ENCODE measurements around the gene TUBGCP3. TPM values are rescaled to one million over a fixed set of nuclear protein-coding genes. Genes with fewer than 3 reads are reported as not detected.

TUBGCP3 gene
- total RNA-seq, 1 donor from 2014 or later: 22.4 TPM

DNA sequence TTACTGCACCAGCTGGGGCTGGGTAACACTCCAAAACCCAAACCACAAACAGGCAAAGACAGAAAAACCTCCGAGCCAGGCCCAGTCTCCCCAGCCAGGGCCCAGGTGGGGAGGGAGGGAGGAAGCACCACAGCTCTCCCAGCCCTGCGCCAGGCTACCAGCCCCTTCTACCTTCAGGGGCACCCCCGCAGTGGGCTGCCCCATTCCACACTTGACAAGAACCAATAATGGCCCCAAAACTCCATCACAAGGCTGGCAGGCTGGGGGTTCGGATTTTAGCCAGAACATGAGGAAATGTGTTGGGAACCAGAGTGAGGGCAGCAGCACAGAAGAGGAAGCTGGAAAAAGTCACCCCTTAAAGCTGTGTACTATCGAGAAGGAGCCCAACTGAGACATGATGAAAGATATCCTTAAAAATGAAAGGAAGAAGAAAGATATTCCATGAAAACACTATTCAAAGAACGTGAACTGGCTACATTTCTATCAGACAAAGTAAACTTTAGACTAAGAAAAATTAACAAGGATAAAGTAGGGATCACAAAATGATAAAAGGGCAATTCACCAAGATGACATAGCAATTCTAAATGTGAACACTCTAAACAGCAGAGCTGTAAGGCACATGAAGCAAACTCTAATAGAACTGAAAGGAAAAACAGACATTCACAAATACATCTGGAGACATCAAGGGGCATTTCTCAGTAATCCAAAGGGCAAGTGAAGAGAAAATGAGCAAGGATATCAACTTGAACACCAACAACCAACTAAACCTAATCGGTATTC lies 12.9 kb downstream of the TUBGCP3 start:
- Histone ChIP-seq H3K27ac (peak overlapping the region; percentile 15 to 56), H3K4me1 (peaks cover 0 to 10% of the 10 kb centered on the region in 2 donors), H3K27me3 (no peaks in the 10 kb centered on the region), H3K9me3 (no peaks in the 10 kb centered on the region), H3K4me3 (peak overlapping the region in 1 of 2 donors; percentile 7), H3K36me3 (no peaks in the 10 kb centered on the region)
- no peak for DNase-seq (ENCODE audit: low spot score in 2 of 2)
- intact Hi-C loops (cut with DNase I): no loop called here
- TF ChIP-seq, protein P1, sequence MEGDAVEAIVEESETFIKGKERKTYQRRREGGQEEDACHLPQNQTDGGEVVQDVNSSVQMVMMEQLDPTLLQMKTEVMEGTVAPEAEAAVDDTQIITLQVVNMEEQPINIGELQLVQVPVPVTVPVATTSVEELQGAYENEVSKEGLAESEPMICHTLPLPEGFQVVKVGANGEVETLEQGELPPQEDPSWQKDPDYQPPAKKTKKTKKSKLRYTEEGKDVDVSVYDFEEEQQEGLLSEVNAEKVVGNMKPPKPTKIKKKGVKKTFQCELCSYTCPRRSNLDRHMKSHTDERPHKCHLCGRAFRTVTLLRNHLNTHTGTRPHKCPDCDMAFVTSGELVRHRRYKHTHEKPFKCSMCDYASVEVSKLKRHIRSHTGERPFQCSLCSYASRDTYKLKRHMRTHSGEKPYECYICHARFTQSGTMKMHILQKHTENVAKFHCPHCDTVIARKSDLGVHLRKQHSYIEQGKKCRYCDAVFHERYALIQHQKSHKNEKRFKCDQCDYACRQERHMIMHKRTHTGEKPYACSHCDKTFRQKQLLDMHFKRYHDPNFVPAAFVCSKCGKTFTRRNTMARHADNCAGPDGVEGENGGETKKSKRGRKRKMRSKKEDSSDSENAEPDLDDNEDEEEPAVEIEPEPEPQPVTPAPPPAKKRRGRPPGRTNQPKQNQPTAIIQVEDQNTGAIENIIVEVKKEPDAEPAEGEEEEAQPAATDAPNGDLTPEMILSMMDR (IDR thresholded peaks at IDR 0.05): no peak

DNA sequence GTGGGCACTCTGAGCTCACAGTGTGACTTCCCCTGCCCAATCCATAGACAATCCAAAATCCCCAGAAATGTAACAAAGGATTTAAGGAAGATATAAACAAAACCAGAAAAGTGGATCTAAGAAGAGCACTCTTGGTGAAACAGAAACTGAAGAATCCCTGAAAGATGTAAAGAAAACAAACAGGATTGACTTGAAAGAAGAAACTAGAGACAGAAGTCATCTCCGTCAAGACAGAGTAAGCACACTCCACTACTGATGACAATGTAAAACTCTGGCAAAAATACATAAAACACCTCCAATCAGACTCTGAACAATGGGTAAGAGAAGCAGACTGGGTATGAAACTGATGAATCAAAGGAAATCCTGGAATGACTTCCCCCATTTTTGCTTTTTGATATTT lies 13.5 kb downstream of the TUBGCP3 start:
- peaks cover 0 to 10% of the 10 kb centered on the region in 2 donors for H3K4me1 ChIP-seq
- no peaks in the 10 kb centered on the region for H3K27me3 ChIP-seq
- TF ChIP-seq, protein P1 (IDR thresholded peaks at IDR 0.05): no peak
- no peak overlapping the region for H3K4me3 ChIP-seq
- peak overlapping the region; percentile 7 to 56 for H3K27ac ChIP-seq
- no peaks in the 10 kb centered on the region for H3K9me3 ChIP-seq
- H3K36me3 ChIP-seq: no peaks in the 10 kb centered on the region
- no peak for DNase-seq (ENCODE audit: low spot score in 2 of 2)
- intact Hi-C loops (cut with DNase I): no loop called here

DNA sequence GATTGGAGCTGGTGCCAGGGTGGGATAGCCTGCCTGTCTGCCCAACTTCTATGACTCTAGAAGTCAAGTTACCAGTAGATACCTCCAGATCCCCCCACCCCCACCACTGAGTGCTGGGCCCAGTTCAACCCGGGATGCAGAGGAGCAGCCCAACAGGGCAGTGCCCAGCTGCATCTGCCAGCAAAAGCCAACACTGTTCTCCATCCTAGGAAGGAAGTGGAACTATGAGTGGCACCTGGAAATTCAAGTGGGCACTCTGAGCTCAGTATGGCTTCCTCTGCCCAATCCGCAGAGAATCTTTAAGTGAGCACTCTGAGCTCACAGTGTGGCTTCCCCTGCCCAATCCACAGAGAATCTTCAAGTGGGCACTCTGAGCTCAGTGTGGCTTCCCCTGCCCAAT lies 14.2 kb downstream of the TUBGCP3 start:
- Histone ChIP-seq H3K4me1 (peaks cover 0 to 10% of the 10 kb centered on the region in 2 donors), H3K36me3 (peaks cover 0 to under 1% of the 10 kb centered on the region in 2 donors), H3K4me3 (no peak overlapping the region), H3K27me3 (no peaks in the 10 kb centered on the region), H3K9me3 (no peaks in the 10 kb centered on the region), H3K27ac (no peak overlapping the region)
- TF ChIP-seq, protein P1 (IDR thresholded peaks at IDR 0.05): no peak
- DNase-seq (ENCODE audit: low spot score in 2 of 2): no peak
- intact Hi-C loops (cut with DNase I): no loop called here

DNA sequence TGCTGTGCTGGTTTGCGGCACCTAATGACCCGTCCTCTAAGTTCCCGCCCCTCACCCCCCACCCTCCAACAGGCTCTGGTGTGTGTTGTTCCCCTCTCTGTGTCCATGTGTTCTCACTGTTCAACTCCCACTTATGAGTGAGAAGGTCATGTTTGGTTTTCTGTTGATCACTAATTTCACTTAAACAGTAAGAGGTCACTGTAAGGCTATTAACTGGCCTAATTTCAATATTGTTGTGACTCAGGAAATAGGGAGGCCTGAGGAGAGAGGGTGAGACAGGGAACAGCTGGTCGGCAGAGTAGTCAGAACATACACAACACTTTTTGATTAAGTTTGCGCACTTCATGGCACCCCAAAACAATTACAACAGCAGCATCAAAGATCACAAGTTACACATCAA lies 15.6 kb downstream of the TUBGCP3 start:
- no peak overlapping the region for H3K4me3 ChIP-seq
- H3K27me3 ChIP-seq: no peaks in the 10 kb centered on the region
- no peak overlapping the region for H3K27ac ChIP-seq
- TF ChIP-seq, protein P1 (IDR thresholded peaks at IDR 0.05): no peak
- intact Hi-C loops (cut with DNase I): no loop called here
- peaks cover 0 to 10% of the 10 kb centered on the region in 2 donors for H3K4me1 ChIP-seq
- no peak for DNase-seq (ENCODE audit: low spot score in 2 of 2)
- peaks cover 13 to 14% of the 10 kb centered on the region in 2 donors for H3K36me3 ChIP-seq
- no peaks in the 10 kb centered on the region for H3K9me3 ChIP-seq

DNA sequence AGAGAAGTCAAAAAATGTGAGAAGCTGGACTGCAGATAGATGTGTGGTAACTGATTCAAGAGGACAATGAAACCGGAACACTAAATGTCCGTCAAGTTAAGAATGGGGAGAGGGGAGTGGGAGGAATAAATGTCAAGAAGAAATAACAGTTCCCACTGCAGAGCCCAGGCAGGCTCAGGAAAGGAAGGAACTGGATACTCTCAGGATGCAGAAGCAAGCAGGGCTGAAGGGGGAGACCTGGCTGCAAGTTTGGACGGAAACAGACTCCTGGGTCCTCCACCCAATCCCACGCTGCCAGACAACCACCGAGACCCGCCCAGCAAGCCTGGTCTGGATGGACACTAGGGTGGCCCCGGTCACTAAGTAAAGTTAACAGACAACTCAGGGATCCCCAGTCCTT lies 18.1 kb downstream of the TUBGCP3 start:
- intact Hi-C loops (cut with DNase I): no loop called here
- no peak overlapping the region for H3K4me3 ChIP-seq
- peaks cover 0 to 2% of the 10 kb centered on the region in 2 donors for H3K4me1 ChIP-seq
- DNase-seq (ENCODE audit: low spot score in 2 of 2): no peak
- no peaks in the 10 kb centered on the region for H3K9me3 ChIP-seq
- H3K36me3 ChIP-seq: peaks cover 14 to 34% of the 10 kb centered on the region in 2 donors
- TF ChIP-seq, protein P1 (IDR thresholded peaks at IDR 0.05): no peak
- H3K27ac ChIP-seq: no peak overlapping the region
- no peaks in the 10 kb centered on the region for H3K27me3 ChIP-seq

Data from ascending aorta (tissue), 2 donors.